ENCODE data around the gene UVRAG. TPM values are rescaled to one million over a fixed set of nuclear protein-coding genes. Genes with fewer than 3 reads are reported as not detected.

The UVRAG gene
- total RNA-seq, 1 donor: 28.2 TPM

DNA sequence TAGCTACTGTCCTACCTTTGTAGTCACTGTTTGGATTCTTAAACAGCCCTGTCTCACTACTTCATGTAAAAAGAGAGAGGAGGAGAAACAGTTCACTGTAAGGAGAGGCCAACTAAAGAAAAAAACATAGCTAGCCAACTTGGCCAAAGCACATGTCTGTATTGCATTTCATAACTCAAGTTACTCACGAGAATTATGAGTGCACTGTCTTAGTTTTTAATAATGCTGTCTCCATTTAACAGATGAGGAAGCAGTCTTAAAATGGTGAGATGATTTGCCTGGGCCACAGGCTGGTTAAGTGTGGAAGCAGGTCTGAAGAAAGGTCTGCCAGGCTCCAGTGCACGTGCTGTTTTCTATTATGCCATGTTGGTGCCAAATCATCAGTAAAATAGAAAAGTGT is 104.5 kb downstream of the UVRAG start:
- H3K4me3 ChIP-seq (ENCODE audit: insufficient read depth, low read length): no peak overlapping the region
- no peaks in the 10 kb centered on the region for H3K27me3 ChIP-seq (ENCODE audit: insufficient read depth, low read length)
- H2AFZ ChIP-seq (ENCODE audit: low read length): no peak overlapping the region
- no peaks in the 10 kb centered on the region for H3K4me1 ChIP-seq (ENCODE audit: insufficient read depth, low read length)
- H4K20me1 ChIP-seq (ENCODE audit: insufficient read depth, low read length): peaks cover 2% of the 10 kb centered on the region
- H3K79me2 ChIP-seq (ENCODE audit: insufficient read depth, low read length): no peaks in the 10 kb centered on the region
- no peak overlapping the region for H3K27ac ChIP-seq (ENCODE audit: low read depth, low read length)
- no peak overlapping the region for H3K4me2 ChIP-seq (ENCODE audit: insufficient read depth, low read length)
- DNase-seq (ENCODE audit: insufficient read length, low spot score, missing footprints): peak; percentile 83
- TF ChIP-seq, protein P1, sequence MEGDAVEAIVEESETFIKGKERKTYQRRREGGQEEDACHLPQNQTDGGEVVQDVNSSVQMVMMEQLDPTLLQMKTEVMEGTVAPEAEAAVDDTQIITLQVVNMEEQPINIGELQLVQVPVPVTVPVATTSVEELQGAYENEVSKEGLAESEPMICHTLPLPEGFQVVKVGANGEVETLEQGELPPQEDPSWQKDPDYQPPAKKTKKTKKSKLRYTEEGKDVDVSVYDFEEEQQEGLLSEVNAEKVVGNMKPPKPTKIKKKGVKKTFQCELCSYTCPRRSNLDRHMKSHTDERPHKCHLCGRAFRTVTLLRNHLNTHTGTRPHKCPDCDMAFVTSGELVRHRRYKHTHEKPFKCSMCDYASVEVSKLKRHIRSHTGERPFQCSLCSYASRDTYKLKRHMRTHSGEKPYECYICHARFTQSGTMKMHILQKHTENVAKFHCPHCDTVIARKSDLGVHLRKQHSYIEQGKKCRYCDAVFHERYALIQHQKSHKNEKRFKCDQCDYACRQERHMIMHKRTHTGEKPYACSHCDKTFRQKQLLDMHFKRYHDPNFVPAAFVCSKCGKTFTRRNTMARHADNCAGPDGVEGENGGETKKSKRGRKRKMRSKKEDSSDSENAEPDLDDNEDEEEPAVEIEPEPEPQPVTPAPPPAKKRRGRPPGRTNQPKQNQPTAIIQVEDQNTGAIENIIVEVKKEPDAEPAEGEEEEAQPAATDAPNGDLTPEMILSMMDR (IDR thresholded peaks at IDR 0.05; ENCODE audit: extremely low read depth, low read depth, low read length): no peak
- H3K9me3 ChIP-seq (ENCODE audit: low read depth, low read length): no peaks in the 10 kb centered on the region
- H3K36me3 ChIP-seq (ENCODE audit: insufficient read depth, low read length): no peaks in the 10 kb centered on the region

GRCh38 chr11:75920848-75921247 is 105.8 kb downstream of the UVRAG start:
- Histone ChIP-seq H3K79me2 (ENCODE audit: insufficient read depth, low read length) (no peaks in the 10 kb centered on the region), H3K4me3 (ENCODE audit: insufficient read depth, low read length) (no peak overlapping the region), H4K20me1 (ENCODE audit: insufficient read depth, low read length) (peaks cover 2% of the 10 kb centered on the region), H3K4me1 (ENCODE audit: insufficient read depth, low read length) (peaks cover 13% of the 10 kb centered on the region), H3K36me3 (ENCODE audit: insufficient read depth, low read length) (no peaks in the 10 kb centered on the region), H3K9me3 (ENCODE audit: low read depth, low read length) (no peaks in the 10 kb centered on the region), H2AFZ (ENCODE audit: low read length) (no peak overlapping the region), H3K27ac (ENCODE audit: low read depth, low read length) (no peak overlapping the region), H3K27me3 (ENCODE audit: insufficient read depth, low read length) (no peaks in the 10 kb centered on the region), H3K4me2 (ENCODE audit: insufficient read depth, low read length) (no peak overlapping the region)
- TF ChIP-seq, protein P1 (IDR thresholded peaks at IDR 0.05; ENCODE audit: extremely low read depth, low read depth, low read length): no peak
- no peak for DNase-seq (ENCODE audit: insufficient read length, low spot score, missing footprints)

- no peak overlapping the region for H2AFZ ChIP-seq (ENCODE audit: low read length)
Observed at GRCh38 chr11:75921808-75922207, 106.8 kb downstream of the UVRAG start.

DNA sequence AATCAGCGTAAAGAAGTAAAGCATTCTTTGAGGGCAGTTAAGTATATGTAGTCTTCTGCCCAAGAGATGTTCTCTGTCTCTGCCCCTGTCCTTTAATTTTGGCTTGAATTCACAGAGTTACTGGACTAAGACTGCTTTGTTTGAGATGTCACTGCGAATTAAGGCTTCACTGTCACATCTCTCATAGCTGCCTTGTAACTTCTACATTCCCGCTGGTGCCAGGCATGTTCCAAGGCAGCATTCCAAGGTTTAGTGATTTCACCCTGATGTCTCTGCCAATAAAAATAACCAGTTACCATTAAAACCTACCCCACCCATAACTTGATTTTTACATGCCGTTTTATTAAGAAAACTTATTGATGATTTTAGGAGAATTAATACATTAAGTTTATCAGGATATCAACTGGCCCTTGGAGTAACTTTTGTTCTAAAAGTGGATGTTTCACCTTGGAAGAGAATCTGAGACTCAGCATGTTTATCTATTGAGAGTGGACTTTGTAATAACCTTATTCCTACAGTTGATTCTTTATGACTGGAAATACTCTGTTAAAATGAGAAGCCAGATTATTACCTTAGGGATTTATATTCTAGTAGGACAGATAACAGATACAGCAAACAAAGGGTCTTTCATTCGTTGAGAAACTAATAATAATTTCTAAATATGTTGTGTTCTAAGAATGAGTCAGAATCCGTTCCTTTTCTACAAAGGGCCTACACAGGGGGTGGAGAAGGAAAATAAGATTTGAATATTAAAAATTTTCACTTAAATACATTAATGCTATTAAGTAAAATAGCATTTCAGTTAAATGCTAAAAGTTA is 110.2 kb downstream of the UVRAG start:
- Histone ChIP-seq H3K36me3 (ENCODE audit: insufficient read depth, low read length) (no peaks in the 10 kb centered on the region), H4K20me1 (ENCODE audit: insufficient read depth, low read length) (peaks cover 2% of the 10 kb centered on the region), H3K4me2 (ENCODE audit: insufficient read depth, low read length) (peak overlapping the region; percentile 21), H3K4me3 (ENCODE audit: insufficient read depth, low read length) (no peak overlapping the region), H3K27ac (ENCODE audit: low read depth, low read length) (no peak overlapping the region), H2AFZ (ENCODE audit: low read length) (no peak overlapping the region), H3K27me3 (ENCODE audit: insufficient read depth, low read length) (no peaks in the 10 kb centered on the region), H3K79me2 (ENCODE audit: insufficient read depth, low read length) (peaks cover 6% of the 10 kb centered on the region), H3K9me3 (ENCODE audit: low read depth, low read length) (no peaks in the 10 kb centered on the region), H3K4me1 (ENCODE audit: insufficient read depth, low read length) (peaks cover 15% of the 10 kb centered on the region)
- TF ChIP-seq, protein P1 (IDR thresholded peaks at IDR 0.05; ENCODE audit: extremely low read depth, low read depth, low read length): no peak
- DNase-seq (ENCODE audit: insufficient read length, low spot score, missing footprints): peak; percentile 87

More at GRCh38 chr11:75921808-75922207, 106.8 kb downstream of the UVRAG start:
- no peak for DNase-seq (ENCODE audit: insufficient read length, low spot score, missing footprints)
- TF ChIP-seq, protein P1 (IDR thresholded peaks at IDR 0.05; ENCODE audit: extremely low read depth, low read depth, low read length): no peak
- peaks cover 2% of the 10 kb centered on the region for H4K20me1 ChIP-seq (ENCODE audit: insufficient read depth, low read length)
- H3K4me1 ChIP-seq (ENCODE audit: insufficient read depth, low read length): peaks cover 15% of the 10 kb centered on the region
- peaks cover 3% of the 10 kb centered on the region for H3K79me2 ChIP-seq (ENCODE audit: insufficient read depth, low read length)
- H3K27ac ChIP-seq (ENCODE audit: low read depth, low read length): no peak overlapping the region
- no peaks in the 10 kb centered on the region for H3K27me3 ChIP-seq (ENCODE audit: insufficient read depth, low read length)
- no peaks in the 10 kb centered on the region for H3K36me3 ChIP-seq (ENCODE audit: insufficient read depth, low read length)
- no peak overlapping the region for H3K4me3 ChIP-seq (ENCODE audit: insufficient read depth, low read length)
- no peaks in the 10 kb centered on the region for H3K9me3 ChIP-seq (ENCODE audit: low read depth, low read length)
- H3K4me2 ChIP-seq (ENCODE audit: insufficient read depth, low read length): no peak overlapping the region

Measured in osteoblast (primary cell).